Glutamatergic neuron (in vitro differentiated cells): ENCODE results near the gene MRPL55. TPM values are rescaled to one million over a fixed set of nuclear protein-coding genes. Genes with fewer than 3 reads are reported as not detected.
"Not testable (repeated sequence)": the region's sequence is repeated elsewhere in the genome, so short reads cannot be mapped to it uniquely, and the experiment has no call there.

Experiments
- DNase-seq: peaks from one replicate; pipeline ENCODE4 v3.0.0; 2022
- H3K27ac Mint-ChIP-seq: one replicate; pipeline ENCODE4 v1.8.0; 2020; ENCODE audit warnings: mild to moderate bottlenecking, mixed read lengths, inconsistent platforms; ENCODE audit not compliant: unreplicated experiment
- H3K27me3 Mint-ChIP-seq: one replicate; pipeline ENCODE4 v1.8.0; 2020; ENCODE audit warnings: mild to moderate bottlenecking, moderate library complexity, mixed read lengths, inconsistent platforms; ENCODE audit not compliant: unreplicated experiment
- H3K36me3 Mint-ChIP-seq: one replicate; pipeline ENCODE4 v1.8.0; 2020; ENCODE audit warnings: mild to moderate bottlenecking, mixed read lengths, inconsistent platforms; ENCODE audit not compliant: unreplicated experiment
- H3K4me1 Mint-ChIP-seq: one replicate; pipeline ENCODE4 v1.8.0; 2020; ENCODE audit warnings: mild to moderate bottlenecking, low read depth, mixed read lengths, inconsistent platforms; ENCODE audit not compliant: unreplicated experiment
- H3K4me3 Mint-ChIP-seq: one replicate; pipeline ENCODE4 v1.8.0; 2020; ENCODE audit warnings: mild to moderate bottlenecking, mixed read lengths, inconsistent platforms; ENCODE audit not compliant: unreplicated experiment
- H3K9me3 Mint-ChIP-seq: one replicate; pipeline ENCODE4 v1.8.0; 2020; ENCODE audit warnings: mild to moderate bottlenecking, moderate library complexity, mixed read lengths, inconsistent platforms; ENCODE audit not compliant: unreplicated experiment
- total RNA-seq: library from RNA; stranded (reverse); fragmentation: NEBNext Ultra II Directional; extraction: Animal tissue kit (Norgen Biotek cat#: 25700); gene quantifications from one replicate; pipeline ENCODE4 v1.2.1, GENCODE V29; 2021; ENCODE audit not compliant: unreplicated experiment
- TF ChIP-seq, protein P1 (sequence below): fragments of 200-600 bp; sonication (generic); IDR thresholded peaks from one replicate; pipeline ENCODE4 v1.5.0; 2021; ENCODE audit not compliant: partially characterized antibody, unreplicated experiment

Gene MRPL55
- total RNA-seq, 1 donor from 2014 or later, result 61.5 TPM

DNA sequence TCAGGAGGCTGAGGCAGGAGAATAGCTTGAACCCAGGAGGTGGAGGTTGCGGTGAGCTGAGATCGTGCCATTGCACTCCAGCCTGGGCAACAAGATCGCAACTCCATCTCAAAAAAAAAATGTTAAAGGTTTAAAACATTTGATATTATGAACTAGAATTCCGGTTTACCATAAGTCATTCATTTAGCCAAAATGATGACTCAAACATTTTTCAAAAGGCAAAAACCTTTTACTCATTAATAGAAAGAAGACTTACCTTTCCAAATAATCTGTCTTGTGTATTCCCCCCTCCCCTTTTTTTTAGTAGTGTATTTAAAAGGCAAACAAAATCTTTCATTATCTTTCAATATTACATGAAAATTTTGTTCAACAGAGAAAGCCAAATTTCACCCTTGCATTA is 8.2 kb upstream of the MRPL55 start:
- no peaks in the 10 kb centered on the region for H3K27me3 Mint-ChIP-seq
- no peak overlapping the region for H3K4me3 Mint-ChIP-seq
- DNase-seq, result no peak
- peaks cover 2% of the 10 kb centered on the region for H3K9me3 Mint-ChIP-seq
- TF ChIP-seq, protein P1, sequence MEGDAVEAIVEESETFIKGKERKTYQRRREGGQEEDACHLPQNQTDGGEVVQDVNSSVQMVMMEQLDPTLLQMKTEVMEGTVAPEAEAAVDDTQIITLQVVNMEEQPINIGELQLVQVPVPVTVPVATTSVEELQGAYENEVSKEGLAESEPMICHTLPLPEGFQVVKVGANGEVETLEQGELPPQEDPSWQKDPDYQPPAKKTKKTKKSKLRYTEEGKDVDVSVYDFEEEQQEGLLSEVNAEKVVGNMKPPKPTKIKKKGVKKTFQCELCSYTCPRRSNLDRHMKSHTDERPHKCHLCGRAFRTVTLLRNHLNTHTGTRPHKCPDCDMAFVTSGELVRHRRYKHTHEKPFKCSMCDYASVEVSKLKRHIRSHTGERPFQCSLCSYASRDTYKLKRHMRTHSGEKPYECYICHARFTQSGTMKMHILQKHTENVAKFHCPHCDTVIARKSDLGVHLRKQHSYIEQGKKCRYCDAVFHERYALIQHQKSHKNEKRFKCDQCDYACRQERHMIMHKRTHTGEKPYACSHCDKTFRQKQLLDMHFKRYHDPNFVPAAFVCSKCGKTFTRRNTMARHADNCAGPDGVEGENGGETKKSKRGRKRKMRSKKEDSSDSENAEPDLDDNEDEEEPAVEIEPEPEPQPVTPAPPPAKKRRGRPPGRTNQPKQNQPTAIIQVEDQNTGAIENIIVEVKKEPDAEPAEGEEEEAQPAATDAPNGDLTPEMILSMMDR, result no peak
- no peak overlapping the region for H3K27ac Mint-ChIP-seq
- H3K4me1 Mint-ChIP-seq, result no peaks in the 10 kb centered on the region
- H3K36me3 Mint-ChIP-seq, result peaks cover 8% of the 10 kb centered on the region

DNA sequence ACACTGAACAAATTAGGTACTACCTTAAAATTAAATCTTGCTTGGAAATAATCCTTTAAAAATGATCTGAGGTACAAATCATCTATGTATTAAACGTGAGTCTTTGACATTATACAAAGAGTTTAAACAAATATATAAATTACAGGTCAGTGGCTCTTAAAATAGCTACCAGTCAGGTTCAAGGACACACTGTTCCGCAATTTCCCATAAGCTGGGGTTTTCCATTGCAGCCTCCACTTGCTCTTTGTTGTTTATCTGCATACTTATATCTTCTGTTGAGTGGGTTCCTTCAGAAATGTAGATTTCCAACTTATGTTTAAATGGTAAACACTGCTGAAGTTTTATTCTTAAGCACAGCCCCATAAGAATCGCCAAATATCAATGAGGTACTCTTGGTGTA is 5.7 kb upstream of the MRPL55 start:
- Mint-ChIP-seq H3K4me3 (no peak overlapping the region), H3K36me3 (peaks cover 5% of the 10 kb centered on the region), H3K9me3 (peaks cover 3% of the 10 kb centered on the region), H3K27ac (no peak overlapping the region), H3K27me3 (peaks cover 4% of the 10 kb centered on the region), H3K4me1 (no peaks in the 10 kb centered on the region)
- no peak for DNase-seq
- TF ChIP-seq, protein P1, result no peak

DNA sequence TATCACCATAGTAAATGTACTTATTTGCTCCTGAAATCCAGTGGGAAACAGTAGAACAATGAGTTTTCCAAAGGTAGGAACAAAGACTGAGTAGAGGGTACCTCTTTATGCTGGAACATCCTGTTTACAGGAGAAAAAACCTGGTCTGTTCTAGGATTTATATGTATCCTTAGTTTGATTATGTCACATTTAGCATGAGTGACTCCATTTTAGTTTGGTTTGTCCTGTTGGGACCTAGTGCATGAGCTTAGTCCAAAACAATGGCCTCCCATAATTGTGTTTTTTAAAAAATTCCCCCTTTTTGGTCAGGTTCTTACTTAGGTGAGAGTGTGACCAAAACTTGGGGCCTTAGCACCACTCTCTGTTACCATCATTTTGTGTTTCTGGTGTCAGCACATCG is 3.5 kb upstream of the MRPL55 start:
- no peaks in the 10 kb centered on the region for H3K36me3 Mint-ChIP-seq
- H3K27me3 Mint-ChIP-seq, result peaks cover 4% of the 10 kb centered on the region
- no peak overlapping the region for H3K27ac Mint-ChIP-seq
- peaks cover 8% of the 10 kb centered on the region for H3K9me3 Mint-ChIP-seq
- TF ChIP-seq, protein P1, result no peak
- DNase-seq, result no peak
- H3K4me3 Mint-ChIP-seq, result no peak overlapping the region
- peaks cover 3% of the 10 kb centered on the region for H3K4me1 Mint-ChIP-seq

DNA sequence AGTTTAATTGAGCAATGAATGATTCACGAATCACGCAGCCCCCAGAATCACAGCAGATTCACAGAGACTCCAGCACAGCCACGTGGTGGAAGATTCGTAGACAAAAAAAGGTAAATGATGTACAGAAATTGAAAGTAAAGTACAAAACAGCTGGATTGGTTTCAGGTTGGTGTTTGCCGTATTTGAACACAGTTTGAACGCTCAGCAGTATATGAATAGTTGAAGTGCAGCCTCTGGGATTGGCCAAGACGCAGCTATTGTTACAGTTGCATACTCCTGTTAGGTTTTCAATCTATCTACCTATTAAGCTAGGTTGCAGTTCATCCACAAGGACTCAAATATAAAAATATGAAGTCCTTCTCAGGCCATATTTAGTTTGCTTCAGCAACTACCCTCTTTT is 3.1 kb upstream of the MRPL55 start:
- DNase-seq, result no peak
- Mint-ChIP-seq H3K4me3 (no peak overlapping the region), H3K27me3 (peaks cover 4% of the 10 kb centered on the region), H3K4me1 (peaks cover 3% of the 10 kb centered on the region), H3K36me3 (no peaks in the 10 kb centered on the region), H3K27ac (no peak overlapping the region), H3K9me3 (peaks cover 8% of the 10 kb centered on the region)
- TF ChIP-seq, protein P1, result no peak

DNA sequence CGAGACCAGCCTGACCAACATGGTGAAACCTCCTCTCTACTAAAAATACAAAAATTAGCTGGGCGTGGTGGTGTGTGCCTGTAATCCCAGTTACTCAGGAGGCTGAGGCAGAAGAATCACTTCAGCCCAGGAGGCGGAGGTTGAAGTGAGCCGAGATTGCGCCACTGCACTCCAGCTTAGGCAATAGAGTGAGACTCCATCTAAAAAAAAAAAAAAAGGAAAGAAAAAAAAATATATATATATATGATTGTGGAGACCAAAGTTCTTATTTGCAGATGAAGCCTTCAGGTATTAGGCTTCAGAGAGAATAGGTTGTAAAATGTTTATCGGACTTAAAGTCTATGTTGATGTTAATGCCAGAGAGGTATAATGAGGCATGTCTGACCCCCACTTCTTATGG is 2.2 kb upstream of the MRPL55 start:
- not testable (repeated sequence) for H3K4me1 Mint-ChIP-seq, H3K9me3 Mint-ChIP-seq, H3K27ac Mint-ChIP-seq, H3K27me3 Mint-ChIP-seq, H3K4me3 Mint-ChIP-seq, DNase-seq, H3K36me3 Mint-ChIP-seq

DNA sequence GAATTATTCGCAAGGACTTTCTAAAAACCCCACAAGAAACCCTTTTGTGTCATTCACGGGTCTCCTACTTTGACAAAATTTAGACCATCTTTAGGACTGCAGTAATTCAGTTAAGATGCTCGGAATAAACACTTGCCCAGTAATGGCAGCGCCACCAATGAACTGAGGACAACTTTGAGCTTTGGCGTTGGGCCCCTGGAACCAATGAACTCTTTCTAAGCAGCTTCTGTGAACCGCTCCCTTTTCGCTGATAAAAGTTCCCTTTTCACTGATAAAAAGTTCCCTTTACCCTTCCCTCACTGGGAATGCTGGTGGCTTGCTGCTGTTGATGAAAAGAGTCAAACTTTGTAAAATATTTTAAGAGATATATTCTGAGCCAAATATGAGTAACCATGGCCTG is 1.5 kb upstream of the MRPL55 start:
- Mint-ChIP-seq H3K4me3 (no peak overlapping the region), H3K27me3 (peaks cover 4% of the 10 kb centered on the region), H3K27ac (no peak overlapping the region), H3K4me1 (peaks cover 3% of the 10 kb centered on the region), H3K9me3 (peaks cover 6% of the 10 kb centered on the region), H3K36me3 (no peaks in the 10 kb centered on the region)
- TF ChIP-seq, protein P1, result no peak
- DNase-seq, result no peak
